ENCODE measurements around the gene RNF6. TPM values are rescaled to one million over a fixed set of nuclear protein-coding genes. Genes with fewer than 3 reads are reported as not detected.

Gene RNF6
- total RNA-seq, 2 donors from 2014 or later: 14.1 to 26.2 TPM

GRCh38 chr13:26236296-26236695 lies 14.2 kb upstream of the RNF6 start:
- Histone ChIP-seq H3K4me1 (no peaks in the 10 kb centered on the region), H3K36me3 (no peaks in the 10 kb centered on the region), H3K27me3 (no peaks in the 10 kb centered on the region), H3K27ac (no peak overlapping the region), H3K9me3 (no peaks in the 10 kb centered on the region), H3K4me3 (no peak overlapping the region)
- DNase-seq (ENCODE audit: low spot score): no peak
- no peak for TF ChIP-seq CTCF (IDR thresholded peaks at IDR 0.05)

DNA sequence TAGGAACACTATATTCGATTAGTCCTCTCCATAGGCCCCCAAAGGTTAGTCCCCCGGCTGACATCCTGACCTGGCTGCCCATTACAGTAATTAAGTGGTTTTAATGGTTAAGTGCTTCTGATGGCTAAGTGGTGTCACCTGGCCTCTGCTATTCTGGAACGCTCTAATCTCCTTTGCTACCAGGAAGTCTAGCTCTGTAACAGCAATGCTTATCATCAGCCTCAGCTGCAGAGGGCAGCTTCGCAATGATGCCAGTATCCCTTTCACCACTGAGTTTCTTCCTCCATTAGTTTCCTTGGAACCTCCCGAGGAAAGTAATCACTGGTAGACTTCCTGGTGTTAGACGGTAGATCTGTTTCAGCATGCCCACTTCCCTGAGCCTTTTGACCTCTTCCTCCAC lies 8.6 kb upstream of the RNF6 start:
- Histone ChIP-seq H3K4me3 (no peak overlapping the region), H3K27me3 (no peaks in the 10 kb centered on the region), H3K9me3 (no peaks in the 10 kb centered on the region), H3K36me3 (no peaks in the 10 kb centered on the region), H3K4me1 (no peaks in the 10 kb centered on the region), H3K27ac (no peak overlapping the region)
- no peak for TF ChIP-seq CTCF (IDR thresholded peaks at IDR 0.05)
- no peak for DNase-seq (ENCODE audit: low spot score)

- no peak overlapping the region for H3K27ac ChIP-seq
- no peaks in the 10 kb centered on the region for H3K9me3 ChIP-seq
- H3K4me3 ChIP-seq: no peak overlapping the region
- DNase-seq (ENCODE audit: low spot score): no peak
- no peak for TF ChIP-seq CTCF (IDR thresholded peaks at IDR 0.05)
- H3K4me1 ChIP-seq: no peaks in the 10 kb centered on the region
- H3K36me3 ChIP-seq: no peaks in the 10 kb centered on the region
- no peaks in the 10 kb centered on the region for H3K27me3 ChIP-seq
Observed at GRCh38 chr13:26229080-26229615, 7.0 kb upstream of the RNF6 start.

DNA sequence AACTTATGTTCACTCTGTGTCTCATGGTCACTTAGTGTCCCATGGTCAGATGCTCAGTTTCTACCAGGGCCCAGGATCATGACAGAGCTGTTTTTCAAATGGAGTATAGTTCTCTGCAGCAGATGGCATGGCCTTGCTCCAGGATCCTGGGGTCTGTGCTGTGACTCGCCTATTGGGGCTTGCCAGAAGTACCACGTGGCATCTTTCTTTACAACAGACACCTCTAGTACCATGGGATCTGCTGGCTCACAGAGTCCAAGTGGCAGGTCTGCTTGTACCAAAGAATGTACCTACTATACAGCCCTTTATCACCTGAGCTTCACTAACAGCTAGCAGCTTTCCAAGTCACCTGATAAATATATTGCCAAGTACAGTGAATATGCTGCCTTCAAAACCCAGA lies 6.0 kb upstream of the RNF6 start:
- no peaks in the 10 kb centered on the region for H3K27me3 ChIP-seq
- H3K27ac ChIP-seq: no peak overlapping the region
- H3K9me3 ChIP-seq: no peaks in the 10 kb centered on the region
- no peaks in the 10 kb centered on the region for H3K4me1 ChIP-seq
- TF ChIP-seq CTCF (IDR thresholded peaks at IDR 0.05): no peak
- DNase-seq (ENCODE audit: low spot score): no peak
- no peaks in the 10 kb centered on the region for H3K36me3 ChIP-seq
- no peak overlapping the region for H3K4me3 ChIP-seq

- no peak for DNase-seq (ENCODE audit: low spot score)
- TF ChIP-seq CTCF (IDR thresholded peaks at IDR 0.05): no peak
Observed at GRCh38 chr13:26227166-26227971, 5.3 kb upstream of the RNF6 start.

More at GRCh38 chr13:26227166-26227971, 5.3 kb upstream of the RNF6 start:
- H3K27ac ChIP-seq: no peak overlapping the region
- H3K27me3 ChIP-seq: no peaks in the 10 kb centered on the region
- H3K4me1 ChIP-seq: peaks cover 0 to 5% of the 10 kb centered on the region in 2 donors
- H3K36me3 ChIP-seq: no peaks in the 10 kb centered on the region
- no peak overlapping the region for H3K4me3 ChIP-seq
- H3K9me3 ChIP-seq: no peaks in the 10 kb centered on the region
